DND-41 (cell line): ENCODE measurements around the gene STAT5B.
"Not testable (repeated sequence)": the region's sequence is repeated elsewhere in the genome, so short reads cannot be mapped to it uniquely, and the experiment has no call there.

Experiments used
- ATAC-seq: fragments of 200-7000 bp; cut with Tn5 transposase; 3 replicates; pipeline ENCODE4 v1.9.1; 2021; ENCODE audit warnings: low read depth; ENCODE audit not compliant: insufficient read depth
- DNase-seq: peaks from one replicate; pipeline ENCODE4 v3.0.0-alpha.2; 2020
- H2AFZ ChIP-seq: 2 replicates; pipeline ENCODE4 v1.6.0; 2012; ENCODE audit warnings: low read depth, low read length
- H3K27ac ChIP-seq: 2 replicates; pipeline ENCODE4 v1.5.1; 2012; ENCODE audit warnings: low read length, inconsistent platforms
- H3K27me3 ChIP-seq: fragments of 200-600 bp; sonication (generic); 2 replicates; pipeline ENCODE4 v1.6.0; 2012; ENCODE audit warnings: low read length, mild to moderate bottlenecking, inconsistent platforms; ENCODE audit not compliant: insufficient read depth, poor library complexity
- H3K36me3 ChIP-seq: 2 replicates; pipeline ENCODE4 v1.5.1; 2012; ENCODE audit warnings: low read length, inconsistent platforms; ENCODE audit not compliant: insufficient read depth
- H3K4me1 ChIP-seq: 2 replicates; pipeline ENCODE4 v1.5.1; 2012; ENCODE audit warnings: mild to moderate bottlenecking, low read length; ENCODE audit not compliant: insufficient read depth
- H3K4me2 ChIP-seq: 2 replicates; pipeline ENCODE4 v1.6.0; 2012; ENCODE audit warnings: mild to moderate bottlenecking, moderate library complexity, low read length, inconsistent platforms; ENCODE audit not compliant: insufficient read depth
- H3K4me3 ChIP-seq, 2 experiments: fragments of 200-600 bp in 1 of 2; shearing (Covaris generic) in 1 of 2; 2 replicates each; pipeline ENCODE4 v1.5.1; 2012 to 2016; ENCODE audit warnings: inconsistent platforms in 2 of 2, low read length in 2 of 2, mild to moderate bottlenecking in 2 of 2, low read depth in 1 of 2, moderate library complexity in 1 of 2
- H3K79me2 ChIP-seq: 2 replicates; pipeline ENCODE4 v1.6.0; 2012; ENCODE audit warnings: low read length, inconsistent platforms; ENCODE audit not compliant: insufficient read depth
- H3K9ac ChIP-seq: 2 replicates; pipeline ENCODE4 v1.6.0; 2012; ENCODE audit warnings: low read depth, mild to moderate bottlenecking, inconsistent platforms, low read length, moderate library complexity
- H3K9me3 ChIP-seq: 2 replicates; pipeline ENCODE4 v1.5.1; 2012; ENCODE audit warnings: low read length, moderate library complexity, mild to moderate bottlenecking, inconsistent platforms; ENCODE audit not compliant: insufficient read depth, severe bottlenecking
- H4K20me1 ChIP-seq: 2 replicates; pipeline ENCODE4 v1.6.0; 2012; ENCODE audit warnings: low read length; ENCODE audit not compliant: insufficient read depth
- CTCF ChIP-seq: IDR thresholded peaks from 2 replicates; pipeline ENCODE4 v1.5.1; 2012; ENCODE audit warnings: borderline replicate concordance, low read length, moderate library complexity, mild to moderate bottlenecking; ENCODE audit not compliant: poor library complexity, severe bottlenecking; ENCODE audit errors: extremely low read depth
- EZH2 ChIP-seq: IDR thresholded peaks from 3 replicates; pipeline ENCODE4 v1.6.1; 2012; ENCODE audit warnings: borderline replicate concordance, low read depth, mild to moderate bottlenecking, moderate library complexity, low read length, inconsistent platforms; ENCODE audit not compliant: severe bottlenecking

Gene STAT5B

GRCh38 chr17:42247734-42248133, 28.5 kb downstream of the STAT5B start:
- H3K27me3 ChIP-seq = no peaks in the 10 kb centered on the region
- peak overlapping the region in 1 of 2 experiments; percentile 57; a peak in 1 of 4 replicates for H3K4me3 ChIP-seq
- ATAC-seq (no peak), DNase-seq (peak; percentile 16)
- no peak for TF ChIP-seq EZH2
- no peak for TF ChIP-seq CTCF
- peaks cover 64% of the 10 kb centered on the region for H3K79me2 ChIP-seq
- no peaks in the 10 kb centered on the region for H4K20me1 ChIP-seq
- no peak overlapping the region for H2AFZ ChIP-seq
- no peaks in the 10 kb centered on the region for H3K36me3 ChIP-seq
- H3K4me1 ChIP-seq = peaks cover 20% of the 10 kb centered on the region
- peak overlapping the region; percentile 52; the same call in 1 of the 2 replicates for H3K9ac ChIP-seq
- peak overlapping the region; percentile 78; the same call in 1 of the 2 replicates for H3K27ac ChIP-seq
- no peaks in the 10 kb centered on the region for H3K9me3 ChIP-seq
- H3K4me2 ChIP-seq = peak overlapping the region; percentile 62

DNA sequence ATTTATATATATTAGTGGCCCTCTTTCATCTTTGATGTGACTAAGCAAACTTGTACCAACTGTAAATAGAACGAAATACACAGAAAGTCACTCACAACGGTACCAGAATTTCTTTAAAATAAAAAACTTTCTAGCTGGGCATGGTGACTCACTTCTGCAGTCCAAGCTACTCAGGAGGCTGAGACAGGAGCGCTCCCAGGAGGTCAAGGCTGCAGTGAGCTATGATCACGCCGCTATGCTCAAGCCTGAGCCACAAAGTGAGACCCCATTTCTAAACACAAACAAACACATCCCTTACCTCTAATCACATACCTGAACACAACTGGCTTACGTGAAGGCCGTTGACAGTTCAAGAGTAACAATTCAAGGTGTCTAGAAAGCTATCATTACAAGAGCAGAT, 29.7 kb downstream of the STAT5B start:
- Histone ChIP-seq H3K79me2 (peaks cover 64% of the 10 kb centered on the region), H3K27ac (no peak overlapping the region)
- ATAC-seq = no peak

GRCh38 chr17:42245183-42245582, 31.0 kb downstream of the STAT5B start:
- H3K4me1 ChIP-seq = peaks cover 20% of the 10 kb centered on the region
- not testable (repeated sequence) for ATAC-seq, H3K9ac ChIP-seq, H3K36me3 ChIP-seq, H2AFZ ChIP-seq, DNase-seq, H3K27ac ChIP-seq, H3K4me3 ChIP-seq, H3K27me3 ChIP-seq, H4K20me1 ChIP-seq, H3K4me2 ChIP-seq, H3K9me3 ChIP-seq
- H3K79me2 ChIP-seq = peaks cover 60% of the 10 kb centered on the region

More for the DNA sequence above, 29.7 kb downstream of the STAT5B start:
- DNase-seq = no peak
- H4K20me1 ChIP-seq = no peaks in the 10 kb centered on the region; the same call in 1 of the 2 replicates
- H2AFZ ChIP-seq = no peak overlapping the region
- H3K4me2 ChIP-seq = no peak overlapping the region
- no peak overlapping the region for H3K4me3 ChIP-seq
- peaks cover 20% of the 10 kb centered on the region for H3K4me1 ChIP-seq
- H3K36me3 ChIP-seq = no peaks in the 10 kb centered on the region
- H3K9me3 ChIP-seq = no peaks in the 10 kb centered on the region
- no peaks in the 10 kb centered on the region for H3K27me3 ChIP-seq
- no peak for TF ChIP-seq EZH2
- no peak for TF ChIP-seq CTCF
- H3K9ac ChIP-seq = no peak overlapping the region

DNA sequence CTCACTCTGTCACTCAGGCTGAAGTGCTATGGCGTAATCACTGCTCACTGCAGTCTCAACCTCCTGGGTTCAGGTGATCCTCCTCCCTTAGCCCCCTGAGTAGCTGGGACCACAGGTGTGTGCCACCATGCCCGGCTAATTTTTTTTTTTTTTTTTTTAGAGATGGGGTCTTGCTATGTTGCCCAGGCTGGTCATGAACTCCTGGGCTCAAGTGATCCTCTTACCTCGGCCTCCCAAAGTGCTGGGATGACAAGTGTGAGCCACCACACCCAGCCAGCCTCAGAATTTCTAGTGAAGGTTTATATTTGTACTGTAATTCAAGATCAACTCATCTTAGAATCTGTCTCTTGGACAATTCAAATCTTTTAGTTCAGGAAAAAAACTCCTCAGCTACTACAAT, 32.1 kb downstream of the STAT5B start:
- H3K4me3 ChIP-seq, H3K4me2 ChIP-seq, DNase-seq, H3K36me3 ChIP-seq, H3K27me3 ChIP-seq, H3K27ac ChIP-seq, H3K9ac ChIP-seq, H4K20me1 ChIP-seq, H3K9me3 ChIP-seq, H2AFZ ChIP-seq, ATAC-seq: not testable (repeated sequence)
- Histone ChIP-seq H3K4me1 (peaks cover 12% of the 10 kb centered on the region), H3K79me2 (peaks cover 57% of the 10 kb centered on the region)
